Measurements from ENCODE around the gene MARCHF3.

MARCHF3 gene

GRCh38 chr5:126984632-126985031 is 45.7 kb downstream of the MARCHF3 start:
- no peak for DNase-seq (ENCODE audit: low spot score)
- no peak for FAIRE-seq

GRCh38 chr5:126983874-126984266 is 46.5 kb downstream of the MARCHF3 start:
- DNase-seq (ENCODE audit: low spot score) (no peak), FAIRE-seq (no peak)

DNA sequence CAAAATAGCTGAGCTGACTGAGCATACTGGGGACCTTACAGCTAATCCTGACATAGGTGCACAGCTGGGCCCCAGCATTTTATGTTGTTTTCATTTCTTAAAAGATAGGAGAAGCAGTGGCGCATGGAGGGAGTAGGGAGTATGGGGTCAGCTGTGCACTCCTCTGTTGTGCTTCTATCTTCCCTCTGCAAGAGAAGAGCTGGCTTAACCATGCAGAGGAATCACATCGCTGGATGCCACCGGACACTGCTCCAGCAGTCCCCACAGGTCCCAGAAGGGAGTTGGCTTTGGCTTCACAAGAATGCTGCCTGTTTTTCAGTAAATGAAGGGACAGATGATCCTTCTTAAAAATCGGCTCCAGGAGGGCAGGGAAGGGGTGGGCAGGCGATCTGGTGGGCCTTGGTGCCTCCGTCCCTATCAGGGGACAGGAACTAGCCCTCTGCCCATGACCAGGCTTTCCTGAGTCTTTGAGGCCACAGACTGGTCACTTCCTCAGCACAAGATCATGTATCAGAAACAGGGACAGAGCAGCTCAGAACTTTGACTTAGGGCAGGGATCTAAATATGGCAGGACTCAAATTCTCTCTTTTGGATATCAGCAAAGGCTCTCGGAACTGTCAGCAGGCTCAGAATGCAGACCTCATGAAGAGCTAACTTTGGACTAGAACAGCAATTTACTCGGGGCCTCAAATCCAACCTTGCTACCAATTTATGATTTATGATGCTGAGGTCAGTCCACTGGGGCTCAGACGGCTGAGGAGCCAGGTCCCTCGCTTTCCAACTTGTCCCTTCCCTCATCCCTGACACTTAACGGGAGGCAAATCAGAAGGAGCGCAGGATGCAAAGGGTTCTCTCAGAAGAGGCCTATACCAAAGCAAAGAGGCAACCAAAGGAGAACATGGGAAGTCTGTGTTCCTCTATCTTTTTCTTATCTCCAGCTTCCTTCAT is 47.2 kb downstream of the MARCHF3 start:
- DNase-seq (ENCODE audit: low spot score) (no peak), FAIRE-seq (no peak)

DNA sequence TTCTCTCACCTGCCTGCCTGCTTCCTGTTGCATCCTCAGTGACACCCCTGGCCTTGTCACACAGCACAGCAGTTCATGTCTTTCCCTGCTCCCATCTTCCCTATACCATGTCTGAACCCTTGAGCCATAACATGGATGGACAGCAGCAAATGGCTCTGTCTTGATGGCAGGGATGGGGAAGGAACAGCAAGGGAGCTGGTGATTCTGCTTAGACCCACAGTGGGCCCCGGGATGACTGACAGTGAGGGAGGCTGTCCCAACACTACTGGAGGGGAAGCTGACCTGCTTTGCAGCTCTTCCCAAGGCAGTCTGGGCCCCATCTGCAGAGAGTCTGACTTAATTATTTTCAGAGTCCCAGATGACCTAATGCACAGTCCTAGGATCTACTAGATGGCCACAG is 48.2 kb downstream of the MARCHF3 start:
- FAIRE-seq (no peak), DNase-seq (ENCODE audit: low spot score) (no peak)

DNA sequence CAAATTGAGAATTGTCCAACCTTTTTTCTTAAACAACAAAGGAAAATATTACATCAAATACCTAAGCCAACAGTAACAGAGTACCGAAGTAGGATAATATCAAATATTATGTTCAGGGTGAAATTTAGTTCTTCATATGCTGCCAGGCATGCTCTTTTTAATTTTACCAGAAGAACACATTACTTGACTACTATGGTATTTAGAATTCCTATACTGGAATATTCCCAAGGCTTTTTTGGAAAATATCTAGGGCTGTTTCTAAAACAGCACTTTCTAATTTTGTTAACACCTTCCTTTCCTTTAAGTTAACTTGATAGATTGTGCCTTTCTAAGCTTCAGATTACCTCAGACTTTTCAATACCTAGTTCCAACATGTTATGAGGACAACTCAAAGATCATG is 48.7 kb downstream of the MARCHF3 start:
- DNase-seq (ENCODE audit: low spot score): no peak
- no peak for FAIRE-seq

- FAIRE-seq (no peak), DNase-seq (ENCODE audit: low spot score) (no peak)
These were observed 49.1 kb downstream of the MARCHF3 start for GRCh38 chr5:126981222-126981621.

DNA sequence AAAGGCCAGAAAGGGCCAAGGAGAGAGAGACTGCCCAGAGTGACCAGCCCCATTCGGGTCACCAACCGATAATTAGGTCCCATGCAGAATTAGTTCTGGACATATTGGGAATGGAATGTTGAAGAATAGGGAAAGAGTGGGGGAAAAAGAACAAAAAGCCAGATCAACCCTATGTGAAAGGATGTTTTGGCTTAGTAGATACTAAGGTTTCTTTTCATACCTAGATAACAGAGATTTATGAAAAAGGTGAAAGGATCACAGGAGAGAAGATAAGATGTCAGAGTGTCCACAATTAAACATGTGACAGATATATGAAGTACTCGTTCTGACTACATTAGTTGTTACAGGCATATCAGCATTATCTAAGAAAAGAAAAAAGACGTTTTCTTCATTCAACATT is 52.1 kb downstream of the MARCHF3 start:
- DNase-seq (ENCODE audit: low spot score) (no peak), FAIRE-seq (no peak)

DNA sequence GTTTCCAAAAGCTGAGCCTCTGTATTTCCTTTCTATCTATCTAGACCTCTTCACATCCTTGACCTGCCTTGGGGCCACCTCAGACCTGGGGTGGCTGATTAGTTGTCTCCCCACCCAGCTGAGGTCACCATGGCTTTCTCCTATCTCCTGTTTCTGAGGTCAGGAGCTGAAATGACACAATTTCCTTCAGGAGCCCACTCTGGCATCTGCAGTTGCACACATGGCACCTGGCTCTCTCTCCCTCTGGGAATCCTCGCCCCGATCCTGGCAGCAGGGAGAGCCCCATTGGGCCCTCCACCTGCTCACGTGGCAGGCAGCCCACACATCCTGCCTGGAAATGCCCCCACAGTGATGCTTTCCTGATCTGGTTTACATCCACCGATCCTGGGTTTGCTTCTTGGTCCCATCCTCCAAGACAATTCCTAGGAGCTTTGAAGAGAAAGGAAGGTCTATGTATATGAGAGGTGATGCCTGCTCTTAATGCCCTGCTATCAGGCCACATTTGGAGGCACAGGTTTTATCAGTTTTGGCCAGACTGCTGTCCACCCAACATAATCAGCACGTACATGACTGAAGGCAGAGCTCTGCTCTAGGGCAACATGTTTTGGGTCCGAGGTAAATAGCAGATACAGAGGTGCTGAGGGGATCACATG is 53.7 kb downstream of the MARCHF3 start:
- DNase-seq (ENCODE audit: low spot score) (no peak), FAIRE-seq (no peak)

GRCh38 chr5:126975796-126976195 is 54.6 kb downstream of the MARCHF3 start:
- FAIRE-seq (no peak), DNase-seq (ENCODE audit: low spot score) (no peak)

- DNase-seq (ENCODE audit: low spot score) (no peak), FAIRE-seq (no peak)
These were observed 57.2 kb downstream of the MARCHF3 start for GRCh38 chr5:126973193-126973592.

DNA sequence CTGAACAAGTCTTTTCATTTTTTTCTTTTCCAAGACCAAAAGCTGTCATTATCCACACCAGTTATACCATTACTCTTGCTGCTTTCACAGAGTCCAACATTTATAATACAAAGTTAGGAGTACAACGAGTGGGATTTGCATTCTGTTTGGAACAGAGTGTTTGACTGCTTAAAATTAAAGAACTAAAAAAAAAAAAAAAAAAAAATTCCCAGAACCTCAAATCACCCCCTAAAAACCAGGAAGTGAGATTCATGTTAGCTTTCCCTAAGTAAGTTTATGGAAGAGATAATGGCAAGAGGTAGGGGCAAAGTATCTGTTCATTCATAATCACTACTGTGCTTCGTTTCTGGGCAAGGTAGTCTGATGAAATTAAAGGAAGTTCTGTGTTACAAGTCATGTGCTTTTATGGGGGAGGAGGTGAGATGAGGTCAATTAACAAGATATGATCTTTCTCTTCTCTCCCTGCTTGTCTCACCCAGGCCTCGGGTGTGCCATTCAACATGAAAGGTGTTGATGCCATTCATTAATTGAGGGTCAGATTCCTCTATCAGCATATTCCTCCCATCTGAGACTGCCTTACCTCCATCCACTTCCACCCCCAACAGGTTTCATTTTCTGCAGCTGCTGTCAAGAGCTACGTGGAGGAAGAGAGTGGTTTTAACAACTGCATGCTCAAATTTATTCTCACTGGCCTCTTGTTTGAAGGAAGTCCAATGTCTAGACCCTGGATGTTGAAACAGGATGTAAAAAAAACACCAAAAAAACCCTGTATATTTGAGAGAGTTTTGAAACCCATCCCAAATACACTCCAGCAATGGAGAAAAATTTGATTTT is 58.1 kb downstream of the MARCHF3 start:
- DNase-seq (ENCODE audit: low spot score) (no peak), FAIRE-seq (no peak)

- FAIRE-seq: no peak
- no peak for DNase-seq (ENCODE audit: low spot score)
These were observed 58.8 kb downstream of the MARCHF3 start for GRCh38 chr5:126971455-126972031.

- DNase-seq (ENCODE audit: low spot score) (peak; percentile 39), FAIRE-seq (no peak)
These were observed 59.8 kb downstream of the MARCHF3 start for GRCh38 chr5:126970517-126971017.

- no peak for FAIRE-seq
- DNase-seq (ENCODE audit: low spot score): no peak
These were observed 60.8 kb downstream of the MARCHF3 start for GRCh38 chr5:126969548-126969947.

GRCh38 chr5:126967808-126968466 is 62.4 kb downstream of the MARCHF3 start:
- FAIRE-seq (no peak), DNase-seq (ENCODE audit: low spot score) (no peak)

- FAIRE-seq (no peak), DNase-seq (ENCODE audit: low spot score) (no peak)
These were observed 64.9 kb downstream of the MARCHF3 start for GRCh38 chr5:126965487-126965886.

DNA sequence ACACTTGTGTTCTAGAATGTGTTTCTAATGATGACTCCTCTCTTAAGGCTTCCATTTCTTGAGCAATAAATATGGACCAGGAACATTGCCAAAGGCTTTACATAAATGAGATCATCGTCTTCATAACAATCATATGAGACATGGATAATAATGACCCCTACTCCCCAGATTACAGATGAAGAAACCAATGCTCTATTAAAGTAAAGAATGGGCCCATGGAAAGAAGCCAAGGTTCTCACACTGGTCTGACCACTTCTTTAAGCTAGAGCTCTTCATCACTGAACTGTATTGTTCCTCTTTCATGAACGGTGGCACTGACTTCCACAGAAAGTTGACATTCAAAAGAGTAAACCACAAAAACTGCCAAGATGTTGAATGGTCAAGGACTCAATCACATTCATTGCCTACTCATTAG is 65.3 kb downstream of the MARCHF3 start:
- DNase-seq (ENCODE audit: low spot score) (peak; percentile 30), FAIRE-seq (no peak)

GRCh38 chr5:126963822-126964375 is 66.5 kb downstream of the MARCHF3 start:
- DNase-seq (ENCODE audit: low spot score) (no peak), FAIRE-seq (no peak)

GRCh38 chr5:126961702-126962101 is 68.7 kb downstream of the MARCHF3 start:
- FAIRE-seq (no peak), DNase-seq (ENCODE audit: low spot score) (no peak)

GRCh38 chr5:126961128-126961527 is 69.2 kb downstream of the MARCHF3 start:
- no peak for FAIRE-seq

More at GRCh38 chr5:126961128-126961527, 69.2 kb downstream of the MARCHF3 start:
- DNase-seq (ENCODE audit: low spot score): no peak

All from urothelium cell line (cell line).